Panc1 (cell line): ENCODE measurements around the gene EPHB6. TPM values are rescaled to one million over a fixed set of nuclear protein-coding genes. Genes with fewer than 3 reads are reported as not detected.

Experiments used
- ATAC-seq: fragments of 200-7000 bp; cut with Tn5 transposase; 2 replicates; pipeline ENCODE4 v1.9.1; 2020; ENCODE audit warnings: mild to moderate bottlenecking, moderate library complexity
- BruUV-seq: library from RNA; stranded (reverse); fragments of 400-500 nt; replicated peaks from 2 replicates; lab custom pipeline; 2021; lab: Mats Ljungman, UMichigan
- CTCF ChIA-PET: fragments of 300-600 bp; sonication (Branson Sonifier 250); formaldehyde crosslinking; loops from one replicate; lab custom pipeline; 2022; ENCODE audit warnings: antibody characterized with exemption; lab: Charles Lee
- POLR2A ChIA-PET: fragments of 300-600 bp; sonication (Branson Sonifier 250); formaldehyde crosslinking; loops from one replicate; lab custom pipeline; 2022; ENCODE audit warnings: antibody characterized with exemption; lab: Charles Lee
- DNase-seq: peaks from one replicate; pipeline ENCODE4 v3.0.0-alpha.2; 2010; ENCODE audit warnings: low read depth, low spot score
- H3K27ac ChIP-seq: 2 replicates; pipeline ENCODE4 v1.5.1; 2011; ENCODE audit warnings: mild to moderate bottlenecking, low read length, inconsistent platforms
- H3K27me3 ChIP-seq: fragments of 200-500 bp; sonication (Bioruptor generic); 2 replicates; pipeline ENCODE4 v1.6.0; 2014; ENCODE audit warnings: low read length, inconsistent platforms; ENCODE audit not compliant: control insufficient read depth, insufficient read depth
- H3K36me3 ChIP-seq: fragments of 200-500 bp; sonication (Bioruptor generic); 2 replicates; pipeline ENCODE4 v1.5.1; 2014; ENCODE audit warnings: inconsistent platforms, mild to moderate bottlenecking, low read length, moderate library complexity; ENCODE audit not compliant: control insufficient read depth, insufficient read depth
- H3K4me1 ChIP-seq: 2 replicates; pipeline ENCODE4 v1.5.1; 2011; ENCODE audit warnings: inconsistent platforms, mild to moderate bottlenecking, low read length, moderate library complexity; ENCODE audit not compliant: control insufficient read depth, insufficient read depth
- H3K4me3 ChIP-seq, 2 experiments: 2 replicates each; pipeline ENCODE4 v1.5.1; 2011 to 2012; ENCODE audit warnings: low read depth in 2 of 2, low read length in 2 of 2, mild to moderate bottlenecking in 2 of 2, inconsistent platforms in 1 of 2, moderate library complexity in 1 of 2
- H3K9me3 ChIP-seq: fragments of 200-500 bp; sonication (Bioruptor generic); 2 replicates; pipeline ENCODE4 v1.5.1; 2014; ENCODE audit warnings: low read depth, mild to moderate bottlenecking, inconsistent platforms, low read length, moderate library complexity; ENCODE audit not compliant: control insufficient read depth, insufficient read depth
- CTCF ChIP-seq: fragments of 450-650 bp; IDR thresholded peaks from 2 replicates; pipeline ENCODE4 v1.5.1; 2017; ENCODE audit warnings: mild to moderate bottlenecking
- POLR2AphosphoS5 ChIP-seq: IDR thresholded peaks from 2 replicates; pipeline ENCODE4 v1.6.1; 2012; ENCODE audit warnings: mild to moderate bottlenecking, low read depth, low read length, moderate library complexity
- REST ChIP-seq, 2 experiments: IDR thresholded peaks; 2 replicates each; pipeline ENCODE4 v1.6.1; 2011 to 2012; ENCODE audit warnings: low read depth in 2 of 2, control low read depth in 1 of 2, low read length in 1 of 2, mild to moderate bottlenecking in 1 of 2, moderate library complexity in 1 of 2; ENCODE audit not compliant: insufficient read depth in 1 of 2
- SIN3A ChIP-seq: IDR thresholded peaks from 2 replicates; pipeline ENCODE4 v1.6.1; 2012; ENCODE audit warnings: low read depth, mild to moderate bottlenecking, low read length, moderate library complexity, borderline replicate concordance; ENCODE audit not compliant: insufficient read depth
- TCF7L2 ChIP-seq: IDR thresholded peaks from 2 replicates; pipeline ENCODE4 v1.6.1; 2011; ENCODE audit warnings: mild to moderate bottlenecking, low read depth, low read length, inconsistent platforms
- in situ Hi-C: cut with HindIII; loops from 2 replicates; pipeline ENCODE4 v1.10.0; 2016; ENCODE audit warnings: low sequenced_read_pairs, low pct_unique_long_range_greater_than_20kb
- intact Hi-C: fragments of 100-400 bp; cut with micrococcal nuclease; formaldehyde crosslinking; loops from one replicate; pipeline ENCODE4 v1.10.0; 2022; ENCODE audit not compliant: unreplicated experiment
- total RNA-seq: library from RNA; stranded (reverse); gene quantifications from one replicate; pipeline ENCODE4 v1.2.1, GENCODE V29; 2021; ENCODE audit not compliant: unreplicated experiment

The EPHB6 gene
- total RNA-seq, 1 experiment from 2014 or later, result 0.54 TPM

GRCh38 chr7:142913566-142913965 is 58.7 kb downstream of the EPHB6 start:
- intact Hi-C loops, result no loop called here
- no peak overlapping the region for H3K27ac ChIP-seq
- ATAC-seq, result no peak
- H3K4me3 ChIP-seq, result no peak overlapping the region
- no peak for DNase-seq
- in situ Hi-C loops, result no loop called here
- CTCF ChIA-PET, result no interaction called here
- no TSS peak for BruUV-seq
- no peaks in the 10 kb centered on the region for H3K36me3 ChIP-seq
- H3K9me3 ChIP-seq, result no peaks in the 10 kb centered on the region
- POLR2A ChIA-PET, result no interaction called here
- H3K27me3 ChIP-seq, result no peaks in the 10 kb centered on the region; the same call in 1 of the 2 replicates
- TF ChIP-seq TCF7L2 (no peak), POLR2AphosphoS5 (no peak), CTCF (no peak)
- no peaks in the 10 kb centered on the region for H3K4me1 ChIP-seq

GRCh38 chr7:142914121-142914520 is 59.2 kb downstream of the EPHB6 start:
- no peak for TF ChIP-seq SIN3A
- no peak for TF ChIP-seq CTCF
- TF ChIP-seq REST (IDR thresholded peaks at IDR 0.05; ENCODE audit: insufficient read depth in 1 of 2, low read depth in 2 of 2, low read length in 1 of 2), result no peak
- no peak for TF ChIP-seq TCF7L2
- no peak for TF ChIP-seq POLR2AphosphoS5
- in situ Hi-C loops, result no loop called here
- ChIA-PET POLR2A (no interaction called here), CTCF (no interaction called here)
- intact Hi-C loops, result no loop called here
- H3K27ac ChIP-seq, result no peak overlapping the region
- ATAC-seq, result no peak
- no peak for DNase-seq
- H3K4me1 ChIP-seq, result no peaks in the 10 kb centered on the region
- no TSS peak for BruUV-seq
- no peaks in the 10 kb centered on the region; the same call in 1 of the 2 replicates for H3K27me3 ChIP-seq
- H3K36me3 ChIP-seq, result no peaks in the 10 kb centered on the region
- H3K9me3 ChIP-seq, result no peaks in the 10 kb centered on the region
- H3K4me3 ChIP-seq, result no peak overlapping the region
